HG02623 (cell line): ENCODE results near the gene CBL.

Experiments
- ATAC-seq: cut with Tn5 transposase; IDR thresholded peaks from one replicate; pipeline ENCODE4 v1.9.1; 2021; ENCODE audit warnings: moderate library complexity; ENCODE audit not compliant: unreplicated experiment

Gene CBL

GRCh38 chr11:119323532-119324033 is 117.4 kb downstream of the CBL start:
- no peak for ATAC-seq

GRCh38 chr11:119324189-119324588 is 118.0 kb downstream of the CBL start:
- ATAC-seq = no peak

DNA sequence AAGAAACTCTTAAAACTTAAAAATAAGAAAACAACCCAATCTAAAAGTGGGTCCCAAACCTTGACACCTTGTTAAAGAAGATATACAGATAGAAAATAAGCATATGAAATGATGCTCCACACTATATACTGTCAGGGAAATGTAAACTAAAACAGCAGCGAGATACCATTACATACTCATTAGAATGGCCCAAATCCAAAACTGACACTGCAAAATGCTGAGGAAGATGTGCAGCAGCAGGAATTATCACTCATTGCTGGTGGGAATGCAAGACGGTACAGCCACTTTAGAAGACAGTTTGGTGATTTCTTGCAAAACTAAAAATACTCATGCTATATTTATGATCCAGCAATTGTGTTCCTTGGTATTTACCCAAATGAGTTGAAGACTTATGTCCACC is 123.2 kb downstream of the CBL start:
- ATAC-seq = no peak

DNA sequence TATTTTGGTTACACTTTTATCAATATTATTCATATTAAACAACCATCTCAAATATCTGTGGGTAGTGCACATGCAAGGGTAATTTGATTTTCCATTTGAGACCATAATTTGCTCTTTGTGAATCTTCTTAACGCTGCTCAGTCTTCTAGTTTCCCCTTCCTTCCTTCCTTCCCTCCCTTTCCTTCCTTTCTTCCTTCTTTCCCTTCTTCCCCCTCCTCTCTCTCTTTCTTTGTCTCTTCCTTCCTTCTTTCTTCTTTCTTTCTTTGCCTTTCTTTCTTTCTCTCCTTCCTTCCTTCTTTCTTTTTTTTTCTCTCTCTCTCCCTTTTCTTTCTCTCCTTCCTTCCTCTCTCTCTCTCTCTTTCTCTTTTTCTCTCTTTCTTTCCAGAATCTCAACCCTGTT is 124.1 kb downstream of the CBL start:
- ATAC-seq = no peak

GRCh38 chr11:119332111-119332765 is 126.1 kb downstream of the CBL start:
- ATAC-seq = no peak

- peak; percentile 94 for ATAC-seq
Measured at GRCh38 chr11:119334174-119334930, 128.2 kb downstream of the CBL start, which contains the start of gene RNF26. TSS of gene RNF26 (plus strand) at chr11:119334527. CDS start at chr11:119335123, 596 bp downstream.

- ATAC-seq = no peak
Measured at GRCh38 chr11:119335091-119335654, 129.0 kb downstream of the CBL start.

DNA sequence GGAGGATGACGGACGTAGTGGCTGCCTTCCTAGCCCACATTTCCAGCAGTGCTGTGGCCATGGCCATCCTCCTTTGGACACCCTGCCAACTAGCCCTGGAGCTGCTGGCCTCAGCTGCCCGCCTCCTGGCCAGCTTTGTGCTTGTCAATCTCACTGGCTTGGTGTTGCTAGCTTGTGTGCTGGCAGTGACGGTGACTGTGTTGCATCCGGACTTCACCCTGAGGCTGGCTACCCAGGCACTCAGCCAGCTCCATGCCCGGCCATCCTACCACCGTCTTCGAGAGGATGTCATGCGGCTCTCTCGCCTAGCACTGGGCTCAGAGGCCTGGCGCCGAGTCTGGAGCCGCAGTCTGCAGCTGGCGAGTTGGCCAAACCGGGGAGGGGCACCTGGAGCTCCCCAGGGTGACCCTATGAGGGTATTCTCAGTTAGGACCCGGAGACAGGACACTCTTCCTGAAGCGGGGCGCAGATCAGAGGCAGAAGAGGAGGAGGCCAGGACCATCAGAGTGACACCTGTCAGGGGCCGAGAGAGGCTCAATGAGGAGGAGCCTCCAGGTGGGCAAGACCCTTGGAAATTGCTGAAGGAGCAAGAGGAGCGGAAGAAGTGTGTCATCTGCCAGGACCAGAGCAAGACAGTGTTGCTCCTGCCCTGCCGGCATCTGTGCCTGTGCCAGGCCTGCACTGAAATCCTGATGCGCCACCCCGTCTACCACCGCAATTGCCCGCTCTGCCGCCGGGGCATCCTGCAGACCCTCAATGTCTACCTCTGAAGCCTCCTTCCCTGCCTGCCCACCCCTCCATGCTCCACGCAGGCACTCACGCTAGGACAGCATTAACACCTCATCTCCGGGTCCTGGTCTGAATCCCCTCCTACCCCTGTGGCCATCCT is 129.8 kb downstream of the CBL start:
- no peak for ATAC-seq

- no peak for ATAC-seq
Measured at GRCh38 chr11:119336744-119337469, 130.8 kb downstream of the CBL start.

DNA sequence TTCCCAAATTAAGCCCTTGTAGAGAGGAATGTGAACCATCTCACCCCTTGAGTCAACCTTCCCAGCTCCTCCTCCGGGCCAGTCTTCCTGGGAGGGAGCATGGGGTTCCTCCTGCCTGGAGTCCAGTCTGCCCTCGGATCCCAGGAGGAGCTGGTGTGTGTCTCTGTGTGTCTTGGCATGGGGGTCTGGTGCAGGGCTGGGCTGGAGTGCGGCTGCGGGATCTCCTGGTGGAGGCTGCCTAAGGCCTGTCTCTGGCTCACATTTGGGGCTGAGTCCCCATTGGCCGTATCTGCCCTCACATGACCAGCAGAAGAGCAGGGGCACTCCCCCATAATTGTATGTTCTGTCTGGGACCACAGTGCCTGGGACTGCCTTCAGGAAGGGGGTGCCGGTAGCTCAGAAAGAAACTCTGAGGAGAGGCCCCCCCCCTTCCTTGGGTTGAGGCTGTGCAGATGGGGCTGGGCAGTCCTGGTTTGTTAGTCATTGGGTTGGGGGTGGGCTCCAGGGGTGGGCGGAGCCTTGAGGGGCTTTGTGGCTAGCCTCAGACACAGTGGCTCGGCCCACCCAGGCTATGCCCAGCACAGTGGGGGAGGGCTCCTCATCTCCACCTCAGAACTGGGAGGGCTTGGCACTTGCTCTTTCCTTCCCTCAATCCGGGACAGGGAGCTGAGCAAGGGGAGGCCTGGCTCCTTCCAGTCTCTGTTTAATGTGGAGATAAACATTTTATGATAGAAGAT is 131.6 kb downstream of the CBL start:
- no peak for ATAC-seq

- no peak for ATAC-seq
Measured at GRCh38 chr11:119338318-119338890, 132.3 kb downstream of the CBL start.

- ATAC-seq = no peak
Measured at GRCh38 chr11:119338965-119339588, 132.9 kb downstream of the CBL start.

DNA sequence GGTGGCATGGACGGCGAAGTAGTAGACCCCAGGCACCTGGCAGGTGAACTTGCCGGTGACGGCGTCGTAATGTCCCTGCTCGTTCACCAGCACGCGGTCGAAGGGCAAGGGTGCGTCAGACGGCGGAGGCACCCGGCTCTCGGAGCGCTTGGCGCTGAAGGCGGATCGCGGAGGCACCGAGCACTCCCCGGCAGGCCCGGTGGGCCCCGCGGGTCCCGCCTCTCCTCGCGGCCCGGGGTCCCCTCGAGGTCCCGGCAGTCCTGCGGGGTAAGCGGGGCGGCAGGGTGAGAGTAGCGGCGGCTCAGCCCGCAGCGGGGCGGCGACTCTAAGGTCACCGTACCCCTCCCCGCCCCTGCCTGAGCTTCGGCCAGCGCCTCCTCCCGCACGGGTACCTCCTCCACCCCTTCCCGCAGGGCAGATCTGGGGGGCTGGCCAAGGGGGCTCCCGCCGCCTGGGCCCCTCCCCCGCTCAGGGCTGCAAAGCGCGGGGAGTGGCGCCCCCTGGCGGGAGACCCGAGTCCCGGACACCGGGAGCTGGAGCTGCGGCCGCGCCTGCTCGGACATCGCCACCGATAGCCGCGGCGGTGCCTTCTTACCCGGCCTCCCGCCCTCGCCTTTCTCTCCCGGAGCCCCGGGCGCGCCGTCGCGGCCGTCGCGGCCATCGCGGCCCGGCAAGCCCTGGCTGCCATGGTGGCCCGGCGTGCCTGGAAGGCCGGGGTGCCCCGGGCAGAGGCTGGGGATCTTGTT is 133.6 kb downstream of the CBL start:
- ATAC-seq = no peak

- no peak for ATAC-seq
Measured at GRCh38 chr11:119340335-119341221, 134.4 kb downstream of the CBL start, which contains the start of gene C1QTNF5. TSS of gene C1QTNF5 (minus strand) at chr11:119340883. CDS start at chr11:119340397, 486 bp downstream.

DNA sequence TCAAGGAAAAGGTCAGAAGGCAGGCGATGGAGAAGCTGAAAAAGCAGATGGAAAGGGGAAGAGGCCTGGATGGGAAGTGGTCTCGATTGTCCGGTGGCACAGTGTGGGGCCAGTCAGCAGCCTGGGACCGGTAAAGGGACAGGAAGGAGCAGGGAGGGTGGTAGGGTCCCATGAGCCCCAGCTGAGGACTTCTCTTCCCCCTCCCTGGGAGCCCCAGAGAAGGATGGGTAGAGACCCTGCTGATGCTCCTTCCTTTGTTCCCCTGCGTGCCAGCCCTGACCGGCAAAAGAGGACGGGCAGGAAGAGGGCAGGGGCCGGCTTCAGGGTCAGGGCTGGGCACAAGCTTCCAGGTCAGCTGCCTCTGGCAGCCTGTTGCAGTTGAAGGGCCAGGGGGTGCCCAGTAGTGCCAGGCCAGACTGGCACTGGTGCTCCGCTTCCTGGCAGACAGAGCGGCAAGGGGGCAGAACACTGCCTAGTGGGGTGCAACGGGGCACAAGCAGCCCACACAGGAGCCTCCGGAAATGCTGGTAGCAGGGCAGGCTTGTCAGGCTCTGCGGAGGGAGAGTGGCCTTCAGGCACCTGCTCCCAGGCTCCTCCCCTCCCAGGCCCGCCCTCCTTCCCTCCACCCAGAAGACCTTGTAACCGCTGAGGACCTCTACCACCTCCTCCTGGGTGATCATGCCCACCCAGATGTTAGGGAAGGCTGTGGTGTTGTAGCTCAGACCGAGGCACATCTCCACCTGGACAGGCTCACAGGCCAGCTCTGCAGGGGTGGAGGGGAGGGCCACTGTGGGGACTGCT is 135.3 kb downstream of the CBL start:
- ATAC-seq = no peak

GRCh38 chr11:119342023-119342300 is 135.8 kb downstream of the CBL start:
- ATAC-seq = no peak
